GM12878 (cell line): Measurements from ENCODE around the gene CDKL1. TPM values are rescaled to one million over a fixed set of nuclear protein-coding genes. Genes with fewer than 3 reads are reported as not detected.

Experiments used
- ASH2L ChIP-seq: fragments of 300-600, 200-600 bp; sonication (generic); IDR thresholded peaks from 2 replicates; pipeline ENCODE4 v1.6.1; 2017; ENCODE audit warnings: low read depth, mild to moderate bottlenecking, borderline replicate concordance
- BCL3 ChIP-seq: IDR thresholded peaks from 2 replicates; pipeline ENCODE4 v1.6.1; 2011; ENCODE audit warnings: borderline replicate concordance, low read depth, mild to moderate bottlenecking, moderate library complexity, low read length; ENCODE audit not compliant: insufficient read depth, poor library complexity, severe bottlenecking
- BRCA1 ChIP-seq: IDR thresholded peaks from 2 replicates; pipeline ENCODE4 v1.6.1; 2011; ENCODE audit warnings: low read depth, low read length, improper control_type of control experiment
- CEBPB ChIP-seq, 2 experiments: fragments of 150-350 bp in 1 of 2; IDR thresholded peaks; 2 replicates each; pipeline ENCODE4 v1.6.1; 2012 to 2014; ENCODE audit warnings: low read depth in 2 of 2, low read length in 2 of 2, borderline replicate concordance in 1 of 2, inconsistent platforms in 1 of 2
- E2F8 ChIP-seq: fragments of 450-650 bp; IDR thresholded peaks from 2 replicates; pipeline ENCODE4 v1.6.1; 2018; ENCODE audit warnings: mild to moderate bottlenecking, low read depth, moderate library complexity; ENCODE audit not compliant: partially characterized antibody
- EED ChIP-seq: sonication (generic); IDR thresholded peaks from 2 replicates; pipeline ENCODE4 v1.6.1; 2016; ENCODE audit warnings: antibody characterized with exemption, low read depth
- EP300 ChIP-seq, 2 experiments: fragments of 150-350 bp in 1 of 2; IDR thresholded peaks; 2 replicates each; pipeline ENCODE4 v1.6.1; 2011 to 2012; ENCODE audit warnings: low read depth in 2 of 2, low read length in 2 of 2, borderline replicate concordance in 1 of 2, improper control_type of control experiment in 1 of 2, inconsistent platforms in 1 of 2; ENCODE audit not compliant: control insufficient read depth in 1 of 2
- ESRRA ChIP-seq: IDR thresholded peaks from 2 replicates; pipeline ENCODE4 v1.6.1; 2012; ENCODE audit warnings: mild to moderate bottlenecking, low read length, improper control_type of control experiment
- GABPA ChIP-seq: IDR thresholded peaks from 2 replicates; pipeline ENCODE4 v1.6.1; 2014; ENCODE audit warnings: antibody characterized with exemption, low read depth, mild to moderate bottlenecking, inconsistent platforms
- HDAC6 ChIP-seq: fragments of 200-600 bp; sonication (generic); IDR thresholded peaks from one replicate; pipeline ENCODE4 v1.8.0; 2017; ENCODE audit warnings: antibody characterized with exemption; ENCODE audit not compliant: unreplicated experiment
- HDGF ChIP-seq: fragments of 450-650 bp; IDR thresholded peaks from 2 replicates; pipeline ENCODE4 v1.6.1; 2016; ENCODE audit warnings: antibody characterized with exemption
- IKZF2 ChIP-seq, 2 experiments: fragments of 450-650 bp; IDR thresholded peaks; 2 replicates each; pipeline ENCODE4 v1.6.1; 2017; ENCODE audit warnings: mild to moderate bottlenecking in 2 of 2, moderate library complexity in 2 of 2
- JUND ChIP-seq: IDR thresholded peaks from 2 replicates; pipeline ENCODE4 v1.6.1; 2012; ENCODE audit warnings: low read depth, mild to moderate bottlenecking, low read length, improper control_type of control experiment, moderate library complexity
- MEF2B ChIP-seq: fragments of 450-650 bp; IDR thresholded peaks from 2 replicates; pipeline ENCODE4 v1.6.1; 2018; ENCODE audit warnings: mild to moderate bottlenecking, moderate library complexity; ENCODE audit not compliant: partially characterized antibody, poor library complexity, severe bottlenecking
- NFYA ChIP-seq: IDR thresholded peaks from 2 replicates; pipeline ENCODE4 v1.6.1; 2011; ENCODE audit warnings: low read depth, mild to moderate bottlenecking, low read length, improper control_type of control experiment, borderline replicate concordance
- NR2C1 ChIP-seq: fragments of 450-650 bp; IDR thresholded peaks from 2 replicates; pipeline ENCODE4 v1.6.1; 2017; ENCODE audit warnings: antibody characterized with exemption, mild to moderate bottlenecking, moderate library complexity
- NR2C2 ChIP-seq: IDR thresholded peaks from 2 replicates; pipeline ENCODE4 v1.6.1; 2011; ENCODE audit warnings: borderline replicate concordance, low read depth; ENCODE audit not compliant: control insufficient read depth, insufficient read length
- PML ChIP-seq: IDR thresholded peaks from 2 replicates; pipeline ENCODE4 v1.6.1; 2012; ENCODE audit warnings: low read length, inconsistent platforms
- POLR2AphosphoS2 ChIP-seq: IDR thresholded peaks from 2 replicates; pipeline ENCODE4 v1.6.1; 2011; ENCODE audit warnings: low read depth, mild to moderate bottlenecking, low read length, improper control_type of control experiment, moderate library complexity
- RAD21 ChIP-seq: IDR thresholded peaks from 2 replicates; pipeline ENCODE4 v1.6.1; 2011; ENCODE audit warnings: mild to moderate bottlenecking, low read depth, low read length, moderate library complexity; ENCODE audit not compliant: insufficient read depth
- SMARCA5 ChIP-seq: fragments of 450-650 bp; IDR thresholded peaks from 2 replicates; pipeline ENCODE4 v1.6.1; 2017; ENCODE audit warnings: mild to moderate bottlenecking
- STAT3 ChIP-seq: IDR thresholded peaks from 2 replicates; pipeline ENCODE4 v1.6.1; 2011; ENCODE audit warnings: low read depth, low read length, improper control_type of control experiment
- SUZ12 ChIP-seq: fragments of 200-600 bp; sonication (generic); IDR thresholded peaks from one replicate; pipeline ENCODE4 v1.6.1; 2018; ENCODE audit warnings: antibody characterized with exemption, mild to moderate bottlenecking; ENCODE audit not compliant: unreplicated experiment
- TCF3 ChIP-seq: IDR thresholded peaks from 2 replicates; pipeline ENCODE4 v1.6.1; 2012; ENCODE audit warnings: low read depth, mild to moderate bottlenecking, low read length, borderline replicate concordance; ENCODE audit not compliant: insufficient read depth
- WRNIP1 ChIP-seq: IDR thresholded peaks from 2 replicates; pipeline ENCODE4 v1.6.1; 2011; ENCODE audit warnings: low read depth, low read length, improper control_type of control experiment, borderline replicate concordance
- polyA plus RNA-seq, 11 experiments: library from polyadenylated mRNA; depleted of rRNA in 4 of 11; unstranded in 6 of 11; stranded (reverse) in 5 of 11; fragments of >200 nt; fragmentation: Nextera tagmentation in 4 of 11; fragmentation: Illumina TruSeq in 1 of 11; extraction: Ambion mirVana in 4 of 11; extraction: Trizol in 1 of 11; gene quantifications; 1 replicate in 1 of 11; 2 replicates in 10 of 11; pipeline versions ENCODE4 v1.2.1 to v1.2.3, GENCODE V29; 2011 to 2016; ENCODE audit warnings: inconsistent platforms in 2 of 11, missing spikeins in 2 of 11, low read depth in 1 of 11
- total RNA-seq, 4 experiments: library from RNA; depleted of rRNA in 3 of 4; stranded (reverse); fragments of >200 nt in 3 of 4; fragmentation: Illumina TruSeq in 1 of 4; extraction: Trizol in 1 of 4; gene quantifications; 2 replicates each; pipeline versions ENCODE4 v1.2.1 to v1.2.3, GENCODE V29; 2013 to 2021
- TF ChIP-seq, protein P1 (sequence below): IDR thresholded peaks from 2 replicates; pipeline ENCODE4 v1.6.1; 2011; ENCODE audit warnings: mild to moderate bottlenecking, low read depth, low read length, moderate library complexity; ENCODE audit not compliant: insufficient replicate concordance
- TF ChIP-seq, protein P2 (sequence below): IDR thresholded peaks from 2 replicates; pipeline ENCODE4 v1.6.1; 2012; ENCODE audit warnings: low read depth, low read length, improper control_type of control experiment

Gene CDKL1
- total and polyA plus RNA-seq, 10 of the 15 experiments (the other 5 are each of a cell fraction or from before 2014, with no cell fraction given), result 9.0 to 19.0 (median 11.1) TPM

GRCh38 chr14:50363714-50364111 lies 33.0 kb downstream of the CDKL1 start (continued):
- no peak for TF ChIP-seq E2F8
- TF ChIP-seq WRNIP1, result no peak
- TF ChIP-seq, protein P1, sequence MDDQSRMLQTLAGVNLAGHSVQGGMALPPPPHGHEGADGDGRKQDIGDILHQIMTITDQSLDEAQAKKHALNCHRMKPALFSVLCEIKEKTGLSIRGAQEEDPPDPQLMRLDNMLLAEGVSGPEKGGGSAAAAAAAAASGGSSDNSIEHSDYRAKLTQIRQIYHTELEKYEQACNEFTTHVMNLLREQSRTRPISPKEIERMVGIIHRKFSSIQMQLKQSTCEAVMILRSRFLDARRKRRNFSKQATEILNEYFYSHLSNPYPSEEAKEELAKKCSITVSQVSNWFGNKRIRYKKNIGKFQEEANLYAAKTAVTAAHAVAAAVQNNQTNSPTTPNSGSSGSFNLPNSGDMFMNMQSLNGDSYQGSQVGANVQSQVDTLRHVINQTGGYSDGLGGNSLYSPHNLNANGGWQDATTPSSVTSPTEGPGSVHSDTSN, result no peak
- TF ChIP-seq RAD21, result no peak
- no peak for TF ChIP-seq ASH2L
- peak; percentile 85 for TF ChIP-seq TCF3
- TF ChIP-seq ESRRA, result no peak
- peak; percentile 89 for TF ChIP-seq EED
- peak; percentile 74 to 82 for TF ChIP-seq IKZF2 (IDR thresholded peaks at IDR 0.05)
- TF ChIP-seq SUZ12, result no peak
- no peak for TF ChIP-seq GABPA
- TF ChIP-seq HDGF, result no peak
- TF ChIP-seq BRCA1, result no peak
- no peak for TF ChIP-seq EP300 (IDR thresholded peaks at IDR 0.05; ENCODE audit: borderline replicate concordance in 1 of 2, control insufficient read depth in 1 of 2, low read depth in 2 of 2, low read length in 2 of 2)
- TF ChIP-seq, protein P2, sequence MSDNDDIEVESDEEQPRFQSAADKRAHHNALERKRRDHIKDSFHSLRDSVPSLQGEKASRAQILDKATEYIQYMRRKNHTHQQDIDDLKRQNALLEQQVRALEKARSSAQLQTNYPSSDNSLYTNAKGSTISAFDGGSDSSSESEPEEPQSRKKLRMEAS, result peak; percentile 62
- TF ChIP-seq POLR2AphosphoS2, result no peak
- TF ChIP-seq CEBPB (IDR thresholded peaks at IDR 0.05; ENCODE audit: borderline replicate concordance in 1 of 2, low read depth in 2 of 2, low read length in 2 of 2), result no peak
- no peak for TF ChIP-seq JUND
- no peak for TF ChIP-seq MEF2B
- TF ChIP-seq NR2C2, result no peak
- no peak; the same call in none of the 2 replicates for TF ChIP-seq SMARCA5
- TF ChIP-seq NFYA, result no peak
- TF ChIP-seq HDAC6, result no peak
- TF ChIP-seq NR2C1, result no peak
- no peak for TF ChIP-seq PML
- TF ChIP-seq STAT3, result no peak
- no peak for TF ChIP-seq BCL3
